ENCODE results near the gene SUSD3.
A peak's percentile ranks its signal among the peaks of the same experiment; 100 is the strongest.

SUSD3 gene

GRCh38 chr9:93057042-93057702 lies 1.3 kb upstream of the SUSD3 start:
- Mint-ChIP-seq H3K27ac (no peak overlapping the region), H3K9me3 (no peaks in the 10 kb centered on the region), H3K4me3 (no peak overlapping the region), H3K4me1 (peaks cover 77% of the 10 kb centered on the region), H3K27me3 (no peaks in the 10 kb centered on the region)
- DNase-seq (no peak), ATAC-seq (no peak)

- Mint-ChIP-seq H3K27me3 (no peaks in the 10 kb centered on the region), H3K27ac (peak overlapping the region; percentile 80 to 93), H3K4me1 (peaks cover 82% of the 10 kb centered on the region), H3K9me3 (no peaks in the 10 kb centered on the region), H3K4me3 (peak overlapping the region; percentile 59 to 81)
- ATAC-seq (peak; percentile 44), DNase-seq (no peak)
Measured at GRCh38 chr9:93057703-93058354, 672 bp upstream of the SUSD3 start.

GRCh38 chr9:93059011-93059714 lies 662 bp downstream of the SUSD3 start:
- Mint-ChIP-seq H3K9me3 (no peaks in the 10 kb centered on the region), H3K4me1 (peaks cover 82% of the 10 kb centered on the region), H3K27ac (peak overlapping the region; percentile 95 to 98), H3K4me3 (peak overlapping the region; percentile 89 to 92), H3K27me3 (no peaks in the 10 kb centered on the region)
- DNase-seq (peak in 1 of 2 donors; percentile 36), ATAC-seq (peak; percentile 9)

- Mint-ChIP-seq H3K9me3 (no peaks in the 10 kb centered on the region), H3K27ac (peak overlapping the region; percentile 95 to 98), H3K4me1 (peaks cover 84% of the 10 kb centered on the region), H3K27me3 (no peaks in the 10 kb centered on the region), H3K4me3 (peak overlapping the region; percentile 89 to 92)
- no peak for ATAC-seq
- no peak for DNase-seq
Measured at GRCh38 chr9:93059715-93060578, 1.4 kb downstream of the SUSD3 start.

GRCh38 chr9:93060746-93061259 lies 2.3 kb downstream of the SUSD3 start:
- H3K4me1 Mint-ChIP-seq: peaks cover 84% of the 10 kb centered on the region
- ATAC-seq: no peak
- peak overlapping the region; percentile 95 to 98 for H3K27ac Mint-ChIP-seq
- peak overlapping the region; percentile 89 to 92 for H3K4me3 Mint-ChIP-seq
- H3K9me3 Mint-ChIP-seq: no peaks in the 10 kb centered on the region
- DNase-seq: no peak
- no peaks in the 10 kb centered on the region for H3K27me3 Mint-ChIP-seq

- Mint-ChIP-seq H3K27ac (peak overlapping the region; percentile 95 to 98), H3K4me1 (peaks cover 85% of the 10 kb centered on the region), H3K27me3 (no peaks in the 10 kb centered on the region), H3K9me3 (no peaks in the 10 kb centered on the region), H3K4me3 (peak overlapping the region; percentile 89 to 92)
- ATAC-seq: no peak
- no peak for DNase-seq
Measured at GRCh38 chr9:93061260-93061751, 2.8 kb downstream of the SUSD3 start.

- Mint-ChIP-seq H3K27ac (peak overlapping the region; percentile 95 to 98), H3K27me3 (no peaks in the 10 kb centered on the region), H3K4me3 (peak overlapping the region; percentile 89 to 92), H3K9me3 (peaks cover 0 to 4% of the 10 kb centered on the region in 2 donors), H3K4me1 (peaks cover 90% of the 10 kb centered on the region)
- ATAC-seq: no peak
- no peak for DNase-seq
Measured at GRCh38 chr9:93061791-93062763, 3.6 kb downstream of the SUSD3 start.

- DNase-seq: peak; percentile 89 to 96
- H3K4me1 Mint-ChIP-seq: peaks cover 95% of the 10 kb centered on the region
Measured at GRCh38 chr9:93064392-93065134, 6.1 kb downstream of the SUSD3 start.

GRCh38 chr9:93065135-93065720 lies 6.7 kb downstream of the SUSD3 start:
- DNase-seq (no peak), ATAC-seq (no peak)
- H3K9me3 Mint-ChIP-seq: peaks cover 0 to 5% of the 10 kb centered on the region in 2 donors
- H3K4me1 Mint-ChIP-seq: peaks cover 91% of the 10 kb centered on the region
- no peaks in the 10 kb centered on the region for H3K27me3 Mint-ChIP-seq
- peak overlapping the region; percentile 97 for H3K27ac Mint-ChIP-seq
- H3K4me3 Mint-ChIP-seq: peak overlapping the region; percentile 83 to 92

More at GRCh38 chr9:93064392-93065134, 6.1 kb downstream of the SUSD3 start:
- Mint-ChIP-seq H3K9me3 (peaks cover 0 to 5% of the 10 kb centered on the region in 2 donors), H3K4me3 (peak overlapping the region; percentile 83 to 92), H3K27me3 (no peaks in the 10 kb centered on the region), H3K27ac (peak overlapping the region; percentile 97 to 98)
- peak; percentile 97 for ATAC-seq

GRCh38 chr9:93066978-93067603 lies 8.6 kb downstream of the SUSD3 start:
- Mint-ChIP-seq H3K4me1 (peaks cover 91% of the 10 kb centered on the region), H3K4me3 (no peak overlapping the region), H3K9me3 (peaks cover 0 to 5% of the 10 kb centered on the region in 2 donors), H3K27me3 (no peaks in the 10 kb centered on the region), H3K27ac (peak overlapping the region; percentile 51 to 84)
- ATAC-seq: no peak
- DNase-seq: no peak

- H3K9me3 Mint-ChIP-seq: peaks cover 0 to 5% of the 10 kb centered on the region in 2 donors
- DNase-seq: no peak
- H3K27me3 Mint-ChIP-seq: no peaks in the 10 kb centered on the region
- no peak overlapping the region for H3K4me3 Mint-ChIP-seq
- ATAC-seq: no peak
- H3K27ac Mint-ChIP-seq: no peak overlapping the region
- H3K4me1 Mint-ChIP-seq: peaks cover 89% of the 10 kb centered on the region
Measured at GRCh38 chr9:93068956-93069355, 10.5 kb downstream of the SUSD3 start.

GRCh38 chr9:93071464-93071863 lies 13.0 kb downstream of the SUSD3 start:
- no peak overlapping the region for H3K4me3 Mint-ChIP-seq
- no peak for DNase-seq
- H3K27me3 Mint-ChIP-seq: no peaks in the 10 kb centered on the region
- no peak overlapping the region for H3K27ac Mint-ChIP-seq
- peaks cover 82% of the 10 kb centered on the region for H3K4me1 Mint-ChIP-seq
- H3K9me3 Mint-ChIP-seq: peaks cover 0 to 5% of the 10 kb centered on the region in 2 donors
- ATAC-seq: no peak

GRCh38 chr9:93072383-93072795 lies 13.9 kb downstream of the SUSD3 start:
- H3K9me3 Mint-ChIP-seq: no peaks in the 10 kb centered on the region
- peaks cover 84% of the 10 kb centered on the region for H3K4me1 Mint-ChIP-seq
- ATAC-seq (peak; percentile 15), DNase-seq (no peak)
- no peak overlapping the region for H3K4me3 Mint-ChIP-seq
- no peaks in the 10 kb centered on the region for H3K27me3 Mint-ChIP-seq
- no peak overlapping the region for H3K27ac Mint-ChIP-seq
